A549 treated with CORT108297 at 1 μM for 4 hours (cell line): Measurements from ENCODE around the gene PPP4R3C. TPM values are rescaled to one million over a fixed set of nuclear protein-coding genes. Genes with fewer than 3 reads are reported as not detected.

Experiments
- total RNA-seq: library from RNA; stranded (reverse); fragments of 200-300 nt; extraction: Qiagen RNA extraction; gene quantifications from 5 replicates; pipeline ENCODE4 v1.2.3, GENCODE V29; 2022

The PPP4R3C gene
- not detected in 5 replicates for total RNA-seq

DNA sequence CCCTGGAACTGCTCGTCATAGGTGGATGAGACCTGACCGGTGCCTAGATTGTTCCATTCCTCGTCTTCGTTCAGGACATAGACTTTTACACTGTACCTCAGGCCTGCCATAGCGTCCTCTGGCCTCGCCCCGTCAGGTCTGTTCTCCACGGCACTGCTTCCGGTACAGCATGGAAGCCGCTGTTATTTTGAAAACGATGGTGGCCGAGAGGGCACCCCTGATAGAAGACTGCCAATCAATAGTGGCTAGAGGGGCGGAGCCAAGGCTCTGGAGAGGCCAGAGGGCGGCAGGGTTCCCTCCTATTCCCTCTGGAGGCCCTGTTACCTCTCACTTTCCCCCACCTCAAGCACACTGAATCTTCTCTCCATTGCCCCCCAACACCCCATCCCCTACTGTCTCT, at the start of gene PPP4R3C:
Gene PPP4R3C, minus strand, starts transcription at position 155 of the 400 bp plus-strand sequence. Its CDS starts 45 bp downstream, at position 110.

Other genes starting within 250 kb of the PPP4R3C start
- gene DCAF8L2, start 127.0 kb upstream of the PPP4R3C start, total RNA-seq, result not detected in 5 replicates